ENCODE measurements around the gene RNF224. TPM values are rescaled to one million over a fixed set of nuclear protein-coding genes. Genes with fewer than 3 reads are reported as not detected.

RNF224 gene
- polyA plus RNA-seq, 3 donors = not detected

- Mint-ChIP-seq H3K27ac (no peak overlapping the region), H3K9me3 (peaks cover 0 to 2% (median 0%) of the 10 kb centered on the region in 7 donors)
Observed at GRCh38 chr9:137193771-137194170, 33.5 kb upstream of the RNF224 start.

GRCh38 chr9:137194388-137194787, 32.9 kb upstream of the RNF224 start:
- Histone ChIP-seq H2AFZ (ENCODE audit: insufficient read depth, low read depth, low read length, poor library complexity, severe bottlenecking) (no peak overlapping the region), H3K9me3 (replicated peaks in 1 of 2; ENCODE audit: control insufficient read depth in 1 of 2, insufficient read depth in 1 of 2, low read length in 2 of 2) (no peaks in the 10 kb centered on the region), H4K20me1 (ENCODE audit: insufficient read depth, low read length) (peaks cover 41% of the 10 kb centered on the region), H3K79me2 (ENCODE audit: insufficient read depth, low read length) (peaks cover 27% of the 10 kb centered on the region), H3K4me2 (replicated peaks; ENCODE audit: extremely low read depth, low read length, poor library complexity, severe bottlenecking) (no peak overlapping the region), H3K27ac (ENCODE audit: low read depth in 1 of 2, low read length in 2 of 2) (no peak overlapping the region), H3K27me3 (ENCODE audit: control insufficient read depth in 2 of 2, insufficient read depth in 2 of 2, low read length in 2 of 2) (peaks cover 0 to 1% of the 10 kb centered on the region in 2 donors), H3K4me1 (ENCODE audit: control insufficient read depth in 1 of 2, insufficient read depth in 2 of 2, low read length in 2 of 2) (peaks cover 23 to 30% of the 10 kb centered on the region in 2 donors), H3K36me3 (replicated peaks in 1 of 2; ENCODE audit: control insufficient read depth in 1 of 2, insufficient read depth in 2 of 2, low read length in 2 of 2) (peaks cover 17 to 23% of the 10 kb centered on the region in 2 donors), H3K9ac (ENCODE audit: insufficient read depth, low read length, poor library complexity, severe bottlenecking) (no peak overlapping the region), H3K4me3 (replicated peaks in 1 of 3; ENCODE audit: low read depth in 2 of 3, low read length in 3 of 3) (no peak overlapping the region)
- DNase-seq = no peak
- H3K27ac Mint-ChIP-seq = no peak overlapping the region
- peaks cover 23% of the 10 kb centered on the region for H3K4me1 Mint-ChIP-seq
- peaks cover 6 to 30% of the 10 kb centered on the region in 2 donors for H3K36me3 Mint-ChIP-seq
- peaks cover 0 to 1% (median 0%) of the 10 kb centered on the region in 3 donors for H3K27me3 Mint-ChIP-seq (ENCODE audit: low read depth in 3 of 3)
- no peak for TF ChIP-seq CTCF (IDR thresholded peaks at IDR 0.05)
- 89% methylated on average over 14 of the region's 16 CpGs for WGBS (ENCODE audit: insufficient coverage)
- H3K9me3 Mint-ChIP-seq = peaks cover 0 to 2% (median 0%) of the 10 kb centered on the region in 7 donors
- H3K4me3 Mint-ChIP-seq = no peak overlapping the region
- intact Hi-C loops (cut with micrococcal nuclease) = no loop called here

More at GRCh38 chr9:137193771-137194170, 33.5 kb upstream of the RNF224 start:
- no peaks in the 10 kb centered on the region for H3K9me3 ChIP-seq (replicated peaks in 1 of 2; ENCODE audit: control insufficient read depth in 1 of 2, insufficient read depth in 1 of 2, low read length in 2 of 2)
- no peak overlapping the region for H3K4me3 Mint-ChIP-seq
- H3K27ac ChIP-seq (ENCODE audit: low read depth in 1 of 2, low read length in 2 of 2) = no peak overlapping the region
- no peak overlapping the region for H2AFZ ChIP-seq (ENCODE audit: insufficient read depth, low read depth, low read length, poor library complexity, severe bottlenecking)
- H3K9ac ChIP-seq (ENCODE audit: insufficient read depth, low read length, poor library complexity, severe bottlenecking) = no peak overlapping the region
- 96% methylated on average over 10 of the region's 14 CpGs for WGBS (ENCODE audit: insufficient coverage)
- no peaks in the 10 kb centered on the region for H3K27me3 ChIP-seq (ENCODE audit: control insufficient read depth in 2 of 2, insufficient read depth in 2 of 2, low read length in 2 of 2)
- H3K4me1 ChIP-seq (ENCODE audit: control insufficient read depth in 1 of 2, insufficient read depth in 2 of 2, low read length in 2 of 2) = peaks cover 21 to 30% of the 10 kb centered on the region in 2 donors
- no peak overlapping the region for H3K4me2 ChIP-seq (replicated peaks; ENCODE audit: extremely low read depth, low read length, poor library complexity, severe bottlenecking)
- peaks cover 41% of the 10 kb centered on the region for H4K20me1 ChIP-seq (ENCODE audit: insufficient read depth, low read length)
- peaks cover 17 to 23% of the 10 kb centered on the region in 2 donors for H3K36me3 ChIP-seq (replicated peaks in 1 of 2; ENCODE audit: control insufficient read depth in 1 of 2, insufficient read depth in 2 of 2, low read length in 2 of 2)
- peaks cover 26% of the 10 kb centered on the region for H3K4me1 Mint-ChIP-seq
- no peak overlapping the region for H3K4me3 ChIP-seq (replicated peaks in 1 of 3; ENCODE audit: low read depth in 2 of 3, low read length in 3 of 3)
- TF ChIP-seq CTCF (IDR thresholded peaks at IDR 0.05) = no peak
- H3K36me3 Mint-ChIP-seq = peaks cover 6 to 30% of the 10 kb centered on the region in 2 donors
- peaks cover 29% of the 10 kb centered on the region for H3K79me2 ChIP-seq (ENCODE audit: insufficient read depth, low read length)
- no peaks in the 10 kb centered on the region for H3K27me3 Mint-ChIP-seq (ENCODE audit: low read depth in 3 of 3)
- DNase-seq = no peak
- intact Hi-C loops (cut with micrococcal nuclease) = no loop called here
